ENCODE data around the gene MIA2. TPM values are rescaled to one million over a fixed set of nuclear protein-coding genes. Genes with fewer than 3 reads are reported as not detected.
"Not testable (repeated sequence)": the region's sequence is repeated elsewhere in the genome, so short reads cannot be mapped to it uniquely, and the experiment has no call there.

The MIA2 gene
- total RNA-seq, 1 experiment from 2014 or later = 11.8 TPM

DNA sequence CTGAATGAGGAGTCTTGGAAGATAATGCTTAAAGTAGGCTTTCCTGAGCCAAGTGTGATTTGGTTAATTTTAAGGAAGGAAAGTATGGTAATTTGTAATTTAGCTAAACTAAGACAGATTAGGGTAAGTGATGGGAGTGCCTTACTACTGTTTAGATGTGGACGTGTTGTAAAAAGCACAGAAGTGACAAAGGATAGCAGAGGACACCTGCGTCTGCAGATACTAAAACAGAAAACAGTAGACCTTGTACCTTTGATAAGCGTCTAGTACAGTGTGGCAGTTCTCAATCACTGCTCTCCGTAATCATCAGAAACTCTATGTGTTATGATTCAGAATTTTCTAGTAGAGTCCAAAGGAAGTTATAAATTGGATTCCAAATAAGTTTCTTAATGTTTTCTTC, 58.0 kb downstream of the MIA2 start:
- Histone ChIP-seq H3K9ac (ENCODE audit: low read length) (no peak overlapping the region), H3K9me2 (replicated peaks; ENCODE audit: low read length) (no peaks in the 10 kb centered on the region), H3K27me3 (ENCODE audit: low read length) (no peaks in the 10 kb centered on the region), H3K79me2 (ENCODE audit: low read length) (no peaks in the 10 kb centered on the region), H3K4me3 (ENCODE audit: low read length) (no peak overlapping the region), H3K27ac (ENCODE audit: low read length) (no peak overlapping the region), H3K4me2 (ENCODE audit: low read length) (no peak overlapping the region), H4K20me1 (ENCODE audit: low read length) (no peaks in the 10 kb centered on the region), H3K36me3 (ENCODE audit: low read depth, low read length) (peaks cover 8% of the 10 kb centered on the region; the same call in 1 of the 2 replicates), H3K9me3 (ENCODE audit: low read length) (no peaks in the 10 kb centered on the region), H2AFZ (ENCODE audit: low read length) (no peak overlapping the region), H3F3A (ENCODE audit: low read length, unreplicated experiment) (no peaks in the 10 kb centered on the region), H3K4me1 (ENCODE audit: insufficient read depth, low read length) (no peaks in the 10 kb centered on the region)
- ATAC-seq (no peak), DNase-seq (no peak)
- ChIA-PET POLR2A (ENCODE audit: unreplicated experiment) (interaction anchor here (0.6 kb wide), 1 partner anchor 24 kb away, joined by 8 read pairs; no protein-coding TSS in a partner anchor), CTCF (no interaction called here)
- intact Hi-C loops (cut with micrococcal nuclease) = loop anchor here (10.0 kb wide), 1 partner anchor 187 kb away; the partner anchor contains the start of gene SEC23A
- BruUV-seq (replicated peaks) = no TSS peak
- TF ChIP-seq CTCF (conservative IDR thresholded peaks at IDR 0.05; ENCODE audit: low read depth, low read length) (no peak), EZH2 (IDR thresholded peaks at IDR 0.05; ENCODE audit: low read length, unreplicated experiment) (no peak), EZH2phosphoT487 (IDR thresholded peaks at IDR 0.05; ENCODE audit: borderline replicate concordance, low read length) (no peak)

DNA sequence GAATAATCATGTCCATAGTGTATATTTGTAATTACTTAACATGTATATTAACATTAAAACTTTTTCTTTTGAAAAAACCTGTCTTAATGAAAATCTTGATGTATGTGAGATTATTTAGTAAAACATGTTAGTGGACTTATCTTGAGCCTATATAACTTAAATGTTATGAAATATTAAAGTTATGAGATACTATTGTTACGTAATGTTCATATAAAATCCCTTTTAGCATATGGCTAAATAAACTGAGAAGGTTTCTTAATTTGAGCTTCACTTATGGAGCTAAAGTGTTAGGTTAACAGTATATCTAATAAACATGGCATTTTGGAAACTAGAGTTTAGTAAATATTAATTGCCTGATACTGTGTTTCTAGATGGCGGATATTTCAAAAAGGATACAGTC, 59.9 kb downstream of the MIA2 start:
- no peaks in the 10 kb centered on the region for H3K27me3 ChIP-seq (ENCODE audit: low read length)
- no peaks in the 10 kb centered on the region for H3F3A ChIP-seq (ENCODE audit: low read length, unreplicated experiment)
- H3K36me3 ChIP-seq (ENCODE audit: low read depth, low read length) = peaks cover 8% of the 10 kb centered on the region; the same call in 1 of the 2 replicates
- no peak overlapping the region for H2AFZ ChIP-seq (ENCODE audit: low read length)
- no peaks in the 10 kb centered on the region for H3K79me2 ChIP-seq (ENCODE audit: low read length)
- H3K4me3 ChIP-seq (ENCODE audit: low read length) = no peak overlapping the region
- TF ChIP-seq EZH2 (IDR thresholded peaks at IDR 0.05; ENCODE audit: low read length, unreplicated experiment) = no peak
- TF ChIP-seq CTCF (conservative IDR thresholded peaks at IDR 0.05; ENCODE audit: low read depth, low read length) = no peak
- TF ChIP-seq EZH2phosphoT487 (IDR thresholded peaks at IDR 0.05; ENCODE audit: borderline replicate concordance, low read length) = no peak
- DNase-seq (no peak), ATAC-seq (no peak)
- intact Hi-C loops (cut with micrococcal nuclease) = loop anchor here (10.0 kb wide), 1 partner anchor 189 kb away; the partner anchor contains the start of gene SEC23A
- H3K9ac ChIP-seq (ENCODE audit: low read length) = no peak overlapping the region
- no peaks in the 10 kb centered on the region for H3K9me3 ChIP-seq (ENCODE audit: low read length)
- H3K27ac ChIP-seq (ENCODE audit: low read length) = no peak overlapping the region
- H3K9me2 ChIP-seq (replicated peaks; ENCODE audit: low read length) = no peaks in the 10 kb centered on the region
- ChIA-PET POLR2A (ENCODE audit: unreplicated experiment) (no interaction called here), CTCF (no interaction called here)
- H3K4me2 ChIP-seq (ENCODE audit: low read length) = no peak overlapping the region
- H4K20me1 ChIP-seq (ENCODE audit: low read length) = no peaks in the 10 kb centered on the region
- no TSS peak for BruUV-seq (replicated peaks)
- no peaks in the 10 kb centered on the region for H3K4me1 ChIP-seq (ENCODE audit: insufficient read depth, low read length)

DNA sequence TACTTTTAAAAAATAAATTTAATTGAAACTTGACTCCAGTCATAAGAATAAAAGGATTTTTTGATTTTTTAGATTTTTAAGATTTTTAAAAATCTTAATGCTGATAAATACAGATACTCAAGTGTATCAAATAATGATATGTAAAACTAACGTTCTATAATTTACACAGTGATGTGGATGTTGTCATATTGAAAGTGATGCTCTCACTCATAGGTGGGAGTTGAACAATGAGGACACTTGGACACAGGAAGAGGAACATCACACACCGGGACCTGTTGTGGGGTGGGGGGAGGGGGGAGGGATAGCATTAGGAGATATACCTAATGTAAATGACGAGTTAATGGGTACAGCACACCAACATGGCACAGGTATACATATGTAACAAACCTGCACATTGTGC, 66.7 kb downstream of the MIA2 start:
- POLR2A ChIA-PET (ENCODE audit: unreplicated experiment); H3K4me3 ChIP-seq (ENCODE audit: low read length); H2AFZ ChIP-seq (ENCODE audit: low read length); H3K9ac ChIP-seq (ENCODE audit: low read length); H3K79me2 ChIP-seq (ENCODE audit: low read length); CTCF ChIA-PET; H3F3A ChIP-seq (ENCODE audit: low read length, unreplicated experiment); H3K27me3 ChIP-seq (ENCODE audit: low read length); ATAC-seq; H3K9me3 ChIP-seq (ENCODE audit: low read length); H4K20me1 ChIP-seq (ENCODE audit: low read length); H3K4me1 ChIP-seq (ENCODE audit: insufficient read depth, low read length); H3K9me2 ChIP-seq (replicated peaks; ENCODE audit: low read length); BruUV-seq (replicated peaks); intact Hi-C loops (cut with micrococcal nuclease); DNase-seq; H3K27ac ChIP-seq (ENCODE audit: low read length); H3K4me2 ChIP-seq (ENCODE audit: low read length): not testable (repeated sequence)
- H3K36me3 ChIP-seq (ENCODE audit: low read depth, low read length) = peaks cover 20% of the 10 kb centered on the region

All from PC-3 (cell line).